Fibroblast of peridontal ligament (primary cell): ENCODE data around the gene S100A16.
"Not testable (repeated sequence)": the region's sequence is repeated elsewhere in the genome, so short reads cannot be mapped to it uniquely, and the experiment has no call there.

Source experiments
- DNase-seq: peaks from one replicate; pipeline ENCODE4 v3.0.0-alpha.2; 2010; ENCODE audit errors: extremely low read depth

Gene S100A16

DNA sequence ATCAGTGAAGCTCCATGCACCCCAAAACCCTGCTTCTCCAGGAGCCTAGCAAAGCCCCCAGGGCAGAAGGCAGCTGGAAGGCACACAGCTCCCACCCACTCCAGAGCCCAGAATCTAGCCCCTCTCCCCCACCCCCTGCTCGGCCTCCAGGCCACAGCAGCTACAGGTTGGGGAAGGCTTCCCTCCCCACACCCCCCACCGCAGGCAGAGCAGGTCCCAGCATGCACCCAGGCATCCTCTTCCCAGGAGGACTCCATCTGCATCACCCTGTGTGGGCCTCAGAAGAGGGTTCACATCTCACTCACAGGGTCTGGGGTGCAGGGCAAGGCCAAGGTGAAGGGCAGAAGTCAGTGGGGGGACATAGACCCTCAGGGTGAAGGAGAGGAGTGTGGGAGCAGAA lies 2.5 kb upstream of the S100A16 start:
- DNase-seq: no peak

DNA sequence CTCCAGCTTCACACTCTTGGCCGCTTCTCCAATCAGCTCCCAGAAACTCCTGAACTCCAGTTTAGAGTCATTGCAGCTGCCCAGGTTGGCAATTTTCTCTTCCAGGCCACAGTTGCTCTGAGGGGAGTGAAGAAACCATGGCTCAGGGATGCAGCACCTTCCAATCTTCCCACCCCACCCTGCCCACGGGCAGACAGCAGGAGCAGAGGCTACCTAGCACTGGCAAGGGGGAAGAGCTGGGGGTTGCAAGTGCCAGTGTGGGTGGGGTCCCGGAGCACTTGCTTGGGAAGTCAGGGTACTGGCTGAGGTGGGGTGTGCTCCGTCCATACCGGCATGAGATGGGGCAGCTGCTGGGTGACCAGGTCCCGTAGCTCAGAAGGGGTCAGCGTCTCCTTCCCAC lies 2.0 kb upstream of the S100A16 start:
- no peak for DNase-seq

DNA sequence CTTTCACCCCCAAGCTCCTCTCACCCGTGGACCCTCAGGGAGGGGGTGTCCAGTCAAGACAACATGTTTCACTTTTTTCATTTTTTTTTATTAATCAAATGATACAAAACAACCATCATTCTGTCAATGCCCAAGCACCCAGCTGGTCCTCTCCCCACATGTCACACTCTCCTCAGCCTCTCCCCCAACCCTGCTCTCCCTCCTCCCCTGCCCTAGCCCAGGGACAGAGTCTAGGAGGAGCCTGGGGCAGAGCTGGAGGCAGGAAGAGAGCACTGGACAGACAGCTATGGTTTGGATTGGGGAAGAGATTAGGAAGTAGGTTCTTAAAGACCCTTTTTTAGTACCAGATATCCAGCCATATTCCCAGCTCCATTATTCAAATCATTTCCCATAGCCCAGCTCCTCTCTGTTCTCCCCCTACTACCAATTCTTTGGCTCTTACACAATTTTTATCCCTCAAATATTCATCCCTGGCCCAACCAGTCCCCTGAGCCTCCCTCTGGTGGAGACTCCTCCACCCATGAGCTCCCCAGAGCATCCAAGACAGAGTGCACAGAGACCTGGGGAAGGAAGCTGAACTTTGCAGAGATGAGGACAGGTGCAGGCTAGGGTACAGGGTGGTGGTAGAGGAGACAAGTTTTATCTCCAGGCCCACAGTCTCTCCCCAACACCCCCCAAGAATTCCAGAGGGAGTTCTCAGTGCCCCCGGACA lies 1.4 kb upstream of the S100A16 start:
- DNase-seq: peak; percentile 20

DNA sequence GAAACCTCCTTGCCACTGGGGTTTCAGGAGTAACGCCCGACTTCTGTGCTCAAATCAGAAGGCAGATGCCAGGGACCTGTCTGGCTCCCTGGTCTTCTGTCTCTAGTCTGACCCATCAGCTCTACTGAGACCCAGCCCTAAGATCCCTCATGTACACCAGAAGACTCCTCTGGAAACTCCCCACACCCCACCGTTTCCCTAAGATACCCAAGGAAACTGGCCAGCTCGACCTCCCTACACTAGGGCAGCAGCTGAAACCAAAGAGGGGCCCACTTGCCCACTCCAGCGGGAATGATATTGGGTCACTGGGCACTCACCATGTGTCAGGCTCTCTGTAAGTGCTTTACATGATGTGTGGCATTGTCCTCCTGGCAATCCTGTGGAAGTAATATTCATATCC lies 469 bp upstream of the S100A16 start:
- DNase-seq: no peak

DNA sequence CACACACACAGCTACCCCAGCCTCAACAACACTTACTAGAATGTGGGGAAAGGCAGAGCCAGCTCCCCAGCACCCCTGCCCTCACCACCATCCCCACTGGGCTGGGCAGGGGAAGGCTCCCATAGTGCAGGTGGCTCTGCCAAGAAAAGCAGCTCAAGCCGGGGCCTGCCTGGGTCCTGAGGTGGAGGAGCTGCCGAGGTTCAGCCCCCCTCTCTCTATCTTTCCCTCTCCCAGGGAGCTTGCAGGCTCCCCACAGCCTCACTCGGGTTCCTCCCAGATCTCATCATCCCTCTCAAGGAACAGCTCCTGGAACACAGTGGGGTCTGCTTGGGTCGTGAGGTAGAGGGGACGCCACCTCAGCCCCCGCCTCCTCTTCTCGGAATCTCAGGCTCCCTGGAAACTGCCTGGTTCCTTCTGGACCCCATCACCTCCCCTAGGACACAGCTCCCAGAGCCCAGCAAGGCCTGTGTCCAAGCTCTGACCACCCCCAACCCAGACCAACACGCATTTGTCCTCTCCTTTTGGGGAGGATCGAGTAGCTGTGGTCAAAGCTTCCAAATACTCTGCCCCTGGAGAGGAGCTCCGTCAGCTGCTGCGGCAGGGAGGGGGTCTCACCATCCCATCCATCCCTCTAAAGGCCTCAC lies 704 bp downstream of the S100A16 start:
- no peak for DNase-seq

DNA sequence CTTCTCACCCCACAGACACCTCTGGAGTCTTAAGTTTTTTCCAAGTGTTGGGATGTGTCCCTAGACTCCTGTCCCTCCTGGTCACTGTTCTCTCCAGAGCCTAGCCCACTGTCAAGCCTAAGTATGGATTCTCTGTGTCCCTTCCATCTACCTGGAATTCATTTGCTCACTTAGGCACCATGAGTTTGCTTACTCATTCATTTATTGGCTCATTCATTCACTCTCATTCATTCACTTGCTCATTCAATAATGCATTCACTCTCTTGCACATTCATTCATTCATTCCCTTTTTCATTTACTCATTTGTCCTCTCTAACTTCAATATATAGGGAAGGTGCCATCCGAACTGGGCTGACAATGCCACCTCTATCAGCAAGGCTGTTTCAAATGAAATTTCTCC lies 1.6 kb downstream of the S100A16 start:
- DNase-seq: no peak

DNA sequence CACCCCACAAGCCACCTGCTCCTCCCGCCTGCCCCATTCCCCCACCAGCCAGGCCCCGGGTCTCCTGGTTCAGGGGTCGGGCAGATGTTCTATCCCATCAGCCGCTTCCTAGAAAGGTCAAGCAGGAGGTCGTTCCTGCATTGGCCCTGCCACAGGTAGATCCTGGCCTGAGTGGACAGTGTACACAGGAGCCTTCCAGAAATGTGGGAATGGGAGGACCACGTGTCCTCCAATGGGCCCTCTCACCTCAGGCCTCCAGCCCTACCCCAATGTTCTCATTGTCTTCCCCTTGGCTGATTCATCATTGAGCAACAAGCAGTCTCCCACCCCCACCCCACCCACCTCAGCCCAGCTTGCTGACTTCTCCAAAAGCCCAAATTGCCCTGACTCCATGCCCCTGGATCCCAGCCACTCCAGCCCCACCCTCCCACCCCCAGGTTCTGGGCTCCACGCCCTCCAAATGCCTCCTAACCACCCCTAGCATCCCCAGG lies 2.1 kb downstream of the S100A16 start:
- no peak for DNase-seq

DNA sequence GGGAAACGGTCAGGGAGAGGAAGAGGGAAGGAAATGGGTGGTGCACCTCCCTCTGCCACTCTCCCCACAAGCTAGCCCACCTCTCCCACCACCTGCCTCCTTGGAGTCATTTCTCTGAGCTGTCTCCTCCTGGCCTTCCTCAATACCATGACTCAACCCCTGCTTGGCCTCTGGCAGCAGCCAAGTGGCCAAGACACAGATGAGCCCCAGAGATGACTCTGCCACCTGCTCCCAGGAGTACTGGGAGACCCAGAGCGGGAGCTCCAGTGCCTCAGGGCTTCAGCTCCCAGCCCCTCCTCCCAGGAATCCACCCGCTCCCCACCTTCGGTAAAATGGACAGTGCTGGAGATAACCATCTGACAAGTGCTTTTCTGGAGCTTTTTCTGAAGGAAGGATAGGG lies 2.6 kb downstream of the S100A16 start:
- no peak for DNase-seq

DNA sequence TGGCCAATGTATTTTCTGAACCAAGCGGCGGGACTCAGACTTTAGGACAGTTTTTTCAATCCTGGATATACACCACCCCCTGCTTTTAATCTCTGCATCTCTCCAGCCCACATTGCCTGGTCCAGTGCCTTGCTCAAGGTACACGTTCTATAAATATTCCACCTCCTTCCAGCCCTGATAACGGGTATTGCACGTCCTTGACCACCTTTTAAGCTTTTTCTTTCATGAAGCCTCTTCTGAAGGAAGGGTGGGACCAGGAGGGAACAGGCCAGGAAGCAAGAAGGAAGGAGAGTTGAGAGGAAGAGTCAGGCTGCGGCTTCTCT lies 3.4 kb downstream of the S100A16 start:
- no peak for DNase-seq

DNA sequence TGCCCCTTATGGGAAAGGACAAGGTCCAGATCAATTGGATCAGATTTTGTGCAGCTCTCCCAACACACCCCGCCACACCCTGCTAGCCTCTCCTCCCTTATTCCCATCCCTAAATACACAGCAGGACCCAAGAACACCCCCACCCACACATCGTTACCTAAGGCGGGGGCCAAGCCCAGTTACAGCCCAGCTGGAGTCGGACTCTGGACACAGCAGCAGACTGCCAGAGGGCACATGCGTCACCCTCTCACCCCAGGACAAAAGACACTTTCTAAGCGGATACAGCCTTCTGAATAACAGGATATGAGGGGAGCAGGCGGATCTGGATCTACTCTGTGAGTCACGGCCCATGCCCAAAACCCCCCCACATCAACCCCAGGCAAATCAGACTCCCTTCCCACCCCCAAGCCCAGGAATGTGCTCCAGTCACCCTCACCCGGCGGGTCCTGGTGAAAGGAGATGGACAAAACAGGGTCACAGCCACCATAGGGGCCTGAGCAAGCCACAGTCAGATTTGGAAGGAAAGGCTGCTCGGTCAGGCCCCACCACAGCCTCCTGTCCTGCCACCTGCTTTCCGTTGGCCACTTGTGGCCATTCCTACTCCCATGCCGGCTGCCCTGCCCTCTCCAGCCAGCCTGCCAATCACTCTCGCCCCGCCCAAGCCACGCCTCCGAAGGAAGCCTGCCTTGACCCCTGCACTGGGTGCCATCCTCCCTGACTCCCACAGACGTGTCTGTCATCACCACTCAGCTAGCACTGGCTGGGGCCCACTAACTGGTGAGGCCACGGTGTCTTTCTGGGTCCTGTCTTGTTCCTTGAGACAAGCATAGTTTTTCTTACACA lies 4.0 kb downstream of the S100A16 start:
- DNase-seq: peak; percentile 66

DNA sequence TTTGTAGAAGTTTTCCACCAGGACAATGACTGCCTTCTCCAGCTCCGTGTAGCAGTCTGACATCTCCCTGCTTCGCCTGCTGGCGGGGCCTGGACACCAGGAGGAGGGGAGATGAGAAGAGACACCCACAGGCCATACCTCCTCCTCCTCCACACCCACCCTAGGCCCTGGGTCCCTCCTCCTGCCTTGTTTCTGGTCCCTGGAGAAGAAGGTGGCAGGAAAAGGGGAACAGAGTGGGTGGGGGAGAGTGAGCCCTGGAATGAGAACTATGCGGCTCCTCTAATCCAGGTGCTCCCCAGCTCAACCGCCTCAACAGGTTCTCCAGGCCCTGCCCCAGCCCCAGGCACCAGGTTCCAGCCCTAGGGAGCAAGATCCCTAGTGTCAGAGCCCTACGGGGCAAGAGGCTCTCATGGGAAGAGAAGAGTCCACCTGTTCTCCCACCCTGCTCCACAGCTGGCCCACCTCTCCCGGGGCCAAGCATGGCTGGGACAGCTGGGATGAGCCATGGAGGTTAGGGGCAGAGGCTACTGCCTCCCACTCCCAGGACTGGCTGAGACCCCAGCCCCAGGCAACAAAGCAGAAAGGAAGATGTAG lies 4.8 kb downstream of the S100A16 start:
- DNase-seq: no peak

DNA sequence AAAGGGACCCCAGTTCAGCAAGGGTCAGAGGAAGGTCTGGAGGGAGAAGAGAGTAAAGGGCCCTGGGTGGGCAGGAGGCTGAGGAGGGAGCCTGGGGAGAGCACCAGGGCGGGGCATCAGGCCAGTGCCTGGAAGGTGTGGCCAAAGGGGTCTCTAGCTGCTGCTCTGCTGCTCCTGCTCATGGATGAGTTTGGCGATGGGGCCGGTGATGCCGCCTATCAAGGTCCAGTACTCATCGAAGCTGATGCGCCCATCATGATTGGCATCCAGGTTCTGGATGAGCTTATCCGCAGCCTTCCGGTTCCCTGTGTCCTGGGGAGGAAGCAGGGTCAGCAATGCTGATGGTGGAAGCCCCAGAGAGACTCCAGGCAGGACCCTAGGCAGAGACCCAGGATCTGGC lies 5.6 kb downstream of the S100A16 start:
- DNase-seq: no peak

DNA sequence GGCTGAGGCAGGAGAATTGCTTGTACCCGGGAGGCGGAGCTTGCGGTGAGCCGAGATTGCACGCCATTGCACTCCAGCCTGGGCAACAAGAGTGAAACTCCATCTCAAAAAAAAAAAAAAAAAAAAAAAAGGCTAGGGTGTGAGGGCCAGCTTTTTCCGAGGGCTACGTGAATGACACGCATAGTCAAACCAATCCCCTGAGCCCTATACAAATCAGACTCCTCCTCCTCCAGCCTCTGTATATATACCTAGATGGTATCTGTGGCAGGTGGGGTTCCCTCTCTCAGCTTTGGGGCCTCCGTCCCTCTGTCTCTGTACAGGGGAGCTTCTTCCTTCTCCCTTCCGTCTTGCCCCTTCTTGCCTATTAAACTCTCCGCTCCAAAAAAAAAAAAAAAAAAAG lies 6.7 kb downstream of the S100A16 start:
- no peak for DNase-seq

DNA sequence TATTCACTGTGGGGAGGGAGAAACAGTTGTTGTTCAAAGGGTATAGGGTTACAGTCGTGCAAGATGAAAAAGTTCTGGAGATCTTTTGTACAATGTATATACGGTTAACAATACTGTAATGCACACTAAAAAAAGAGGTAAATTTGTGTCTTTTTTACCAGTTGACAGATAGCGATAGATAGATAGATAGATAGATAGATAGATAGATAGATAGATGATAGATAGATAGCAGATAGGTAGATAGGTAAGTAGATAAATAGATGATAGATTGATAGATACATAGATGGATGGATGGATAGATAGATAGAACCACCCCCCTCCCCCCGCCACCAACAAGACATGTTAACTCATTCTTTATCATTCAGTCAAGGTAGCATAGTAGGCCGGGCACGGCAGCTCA lies 10.2 kb downstream of the S100A16 start:
- DNase-seq: no peak

DNA sequence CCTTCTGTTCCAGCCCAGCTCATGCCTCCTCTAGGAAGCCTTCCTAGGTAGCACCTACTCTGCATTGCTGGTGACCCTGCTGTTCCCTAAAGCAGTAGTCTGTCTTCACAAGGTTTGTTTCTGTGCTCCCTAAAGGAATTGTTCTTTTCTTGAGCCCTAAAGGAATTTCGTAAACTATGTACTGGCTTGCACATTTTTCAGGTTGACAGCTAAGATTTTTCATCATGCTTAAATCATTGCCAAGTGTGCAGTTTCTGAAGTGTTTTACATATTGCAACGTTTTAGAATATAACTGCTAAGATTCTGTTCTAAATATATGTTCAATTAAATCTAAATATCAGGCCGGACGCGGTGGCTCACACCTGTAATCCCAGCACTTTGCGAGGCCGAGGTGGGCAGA lies 13.1 kb downstream of the S100A16 start:
- DNase-seq: no peak

DNA sequence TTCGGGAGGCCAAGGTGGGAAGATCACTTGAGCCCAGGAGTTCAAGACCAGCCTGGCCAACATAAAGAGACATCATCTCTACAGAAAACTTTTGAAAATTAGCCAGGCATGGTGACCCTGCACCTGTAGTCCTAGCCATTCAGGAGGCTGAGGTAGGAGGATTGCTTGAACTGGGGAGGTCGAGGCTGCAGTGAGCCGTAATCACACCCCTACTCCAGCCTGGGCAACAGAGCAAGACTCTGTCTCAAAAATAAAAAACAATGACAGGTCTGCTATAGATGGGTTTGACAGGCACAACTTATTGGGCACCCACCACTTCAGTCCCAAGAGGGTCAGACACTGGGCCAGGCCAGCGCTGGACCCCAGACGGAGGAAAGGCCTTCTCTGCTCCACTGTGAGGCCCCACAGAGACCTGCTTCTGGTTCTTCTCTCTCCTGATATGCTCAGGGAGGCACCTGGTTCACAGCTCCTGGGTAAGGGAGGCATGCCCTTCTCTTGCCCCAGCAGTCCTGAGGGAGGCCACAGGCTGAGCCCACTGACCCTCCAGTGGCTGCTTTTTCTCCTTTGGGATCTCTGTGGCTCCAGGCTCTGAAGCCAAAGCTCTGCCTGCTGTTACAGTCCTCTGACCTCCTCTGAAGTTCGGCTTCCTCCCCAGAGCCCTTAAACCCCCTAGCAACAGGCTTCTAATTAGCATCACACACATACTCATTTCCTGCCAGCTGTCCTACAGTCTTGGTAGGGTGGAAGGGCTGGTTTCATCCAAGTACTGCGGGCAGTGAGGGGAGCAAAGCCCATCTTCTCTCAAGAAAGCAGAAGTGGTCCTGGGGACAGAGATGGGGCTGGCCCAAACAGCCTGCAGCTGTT lies 14.4 kb downstream of the S100A16 start:
- peak; percentile 69 for DNase-seq

DNA sequence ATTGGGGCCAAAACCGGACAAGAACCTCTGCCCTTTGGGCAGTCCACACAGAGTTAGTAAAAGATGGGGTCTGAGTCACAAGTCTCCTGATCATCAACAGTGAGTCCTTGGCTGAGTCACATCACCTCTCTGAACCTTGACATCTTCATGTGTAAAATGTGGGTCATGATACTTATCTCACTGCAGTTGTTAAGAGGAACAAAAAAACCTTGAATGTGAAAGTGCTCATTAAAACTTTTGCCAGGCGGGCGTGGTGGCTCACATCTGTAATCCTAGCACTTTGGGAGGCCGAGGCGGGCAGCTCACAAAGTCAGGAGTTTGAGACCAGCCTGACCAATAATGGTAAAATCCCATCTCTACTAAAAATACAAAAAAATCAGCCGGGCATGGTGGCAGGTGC lies 15.7 kb downstream of the S100A16 start:
- peak; percentile 42 for DNase-seq

DNA sequence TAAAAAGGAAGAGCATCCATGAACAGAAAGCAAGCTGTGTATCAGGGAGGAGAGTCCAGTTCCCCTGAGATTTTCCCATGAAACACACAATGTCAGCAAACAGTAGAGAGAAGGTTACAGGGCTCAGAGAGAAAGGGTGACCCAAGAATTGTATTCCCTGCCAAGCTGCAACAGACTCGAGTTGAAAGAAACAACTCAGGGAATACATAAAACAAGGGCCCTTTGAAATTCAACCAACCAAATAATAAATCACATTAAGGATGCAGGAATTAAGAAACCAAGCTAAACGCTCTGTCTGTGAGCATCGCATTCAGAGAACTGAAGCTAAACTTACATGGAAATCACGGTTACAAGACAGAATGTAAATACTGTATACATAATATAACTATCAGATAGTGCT lies 20.2 kb downstream of the S100A16 start:
- DNase-seq: no peak

DNA sequence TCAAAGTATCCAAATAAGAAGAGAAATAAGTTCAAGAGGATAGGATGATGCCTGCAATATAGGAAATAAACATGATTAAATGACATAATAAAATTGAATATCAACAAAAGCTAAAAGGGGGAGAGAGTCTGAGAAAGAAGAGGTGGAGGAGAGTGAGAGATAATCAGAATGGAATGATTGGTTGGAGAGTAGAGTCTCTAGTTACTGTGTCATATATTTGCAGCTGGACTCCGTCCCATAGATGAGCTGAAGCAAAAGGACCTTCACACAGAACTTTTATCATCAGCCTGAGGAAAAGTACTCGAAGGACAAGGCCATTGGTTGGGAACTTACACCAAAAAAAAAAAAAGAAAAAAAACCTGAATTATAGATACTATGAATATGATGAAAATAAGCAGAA lies 24.5 kb downstream of the S100A16 start:
- DNase-seq: no peak

DNA sequence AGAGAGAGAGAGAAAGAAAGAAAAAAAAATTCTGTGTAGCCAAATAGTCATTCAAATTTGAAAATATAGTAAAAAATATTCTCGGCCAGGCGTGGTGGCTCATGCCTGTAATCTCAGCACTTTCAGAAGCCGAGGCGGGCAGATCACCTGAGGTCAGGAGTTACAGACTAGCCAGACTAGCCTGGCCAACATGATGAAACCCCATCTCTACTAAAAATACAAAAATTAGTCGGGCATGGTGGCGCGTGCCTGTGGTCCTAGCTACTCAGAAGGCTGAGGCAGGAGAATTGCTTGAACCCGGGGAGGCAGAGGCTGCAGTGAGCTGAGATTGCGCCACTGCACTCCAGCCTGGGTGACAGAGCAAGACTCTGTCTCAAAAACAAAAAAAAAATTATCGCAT lies 24.9 kb downstream of the S100A16 start:
- not testable (repeated sequence) for DNase-seq

DNA sequence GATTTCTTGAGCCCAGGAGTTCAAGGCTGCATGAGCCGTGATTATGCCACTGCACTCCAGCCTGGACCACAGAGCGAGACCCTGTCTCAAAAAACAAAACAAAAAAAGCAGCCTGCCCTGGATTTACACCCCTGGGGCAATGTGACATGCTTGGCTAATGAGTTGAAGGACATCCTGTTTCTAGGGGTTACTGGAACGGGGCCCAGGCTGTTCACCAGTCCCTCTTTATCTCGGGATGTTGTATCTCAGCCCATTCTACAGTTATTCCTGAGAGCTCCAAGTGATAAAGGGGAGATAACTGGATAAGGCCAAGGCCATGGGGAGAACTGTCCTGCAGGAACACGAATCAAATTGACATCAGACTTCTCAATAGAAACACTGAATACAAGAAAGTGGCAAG lies 25.6 kb downstream of the S100A16 start:
- no peak for DNase-seq

DNA sequence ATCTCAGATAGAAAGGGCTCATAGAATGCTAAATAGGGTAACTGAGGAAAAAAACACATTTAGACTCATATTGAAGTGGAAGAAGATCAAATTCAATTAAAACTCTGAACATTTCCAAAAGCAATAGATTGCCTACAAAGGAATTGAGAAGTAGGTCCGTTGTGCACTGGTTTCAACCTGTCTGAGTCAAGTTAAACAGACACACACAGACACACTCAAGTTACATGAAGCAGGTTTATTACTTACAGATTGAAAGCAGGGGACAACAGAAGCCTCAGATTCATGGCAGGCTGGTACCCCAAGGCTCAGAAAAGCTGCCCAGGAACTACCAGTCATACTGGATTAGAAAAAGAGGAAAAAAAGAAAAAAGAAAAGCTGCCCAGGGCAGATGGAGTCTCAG lies 26.6 kb downstream of the S100A16 start:
- no peak for DNase-seq
